MM.1S (cell line): ENCODE measurements around the gene SH3BP4.

Experiments used
- DNase-seq: peaks from one replicate; pipeline ENCODE4 v3.0.0-alpha.2; 2015
- H2AFZ ChIP-seq: fragments of 300-600 bp; sonication (generic); 2 replicates; pipeline ENCODE4 v1.6.0; 2016; ENCODE audit warnings: antibody characterized with exemption, low read length
- H3F3A ChIP-seq: fragments of 300-600 bp; sonication (generic); 2 replicates; pipeline ENCODE4 v1.6.1; 2016; ENCODE audit warnings: mild to moderate bottlenecking, antibody characterized with exemption, low read length, moderate library complexity, mixed read lengths; ENCODE audit not compliant: insufficient read depth
- H3K27ac ChIP-seq: fragments of 300-600 bp; sonication (generic); 2 replicates; pipeline ENCODE4 v1.5.1; 2016; ENCODE audit warnings: mild to moderate bottlenecking, low read length
- H3K27me3 ChIP-seq: fragments of 300-600 bp; sonication (generic); replicated peaks from 2 replicates; pipeline ENCODE4 v1.6.0; 2016; ENCODE audit warnings: low read length; ENCODE audit not compliant: insufficient read depth
- H3K36me3 ChIP-seq: fragments of 300-600 bp; sonication (generic); replicated peaks from 2 replicates; pipeline ENCODE4 v1.6.1; 2016; ENCODE audit warnings: mild to moderate bottlenecking, low read length, mixed read lengths; ENCODE audit not compliant: insufficient read depth
- H3K4me1 ChIP-seq: fragments of 300-600 bp; sonication (generic); 2 replicates; pipeline ENCODE4 v1.6.1; 2016; ENCODE audit warnings: low read length, mixed read lengths
- H3K4me2 ChIP-seq: fragments of 300-600 bp; sonication (generic); 2 replicates; pipeline ENCODE4 v1.6.0; 2016; ENCODE audit warnings: low read depth, low read length
- H3K4me3 ChIP-seq: fragments of 300-600 bp; sonication (generic); 2 replicates; pipeline ENCODE4 v1.5.1; 2016; ENCODE audit warnings: low read length, mixed read lengths
- H3K79me2 ChIP-seq: fragments of 300-600 bp; sonication (generic); 2 replicates; pipeline ENCODE4 v1.6.1; 2016; ENCODE audit warnings: mixed run types, low read length, mixed read lengths
- H3K9ac ChIP-seq: fragments of 300-600 bp; sonication (generic); 2 replicates; pipeline ENCODE4 v1.6.1; 2016; ENCODE audit warnings: low read length, mixed read lengths
- H3K9me2 ChIP-seq: fragments of 300-600 bp; sonication (generic); replicated peaks from 2 replicates; pipeline ENCODE4 v1.6.1; 2016; ENCODE audit warnings: mild to moderate bottlenecking, low read length, mixed read lengths; ENCODE audit not compliant: insufficient read depth
- H3K9me3 ChIP-seq: fragments of 300-600 bp; sonication (generic); replicated peaks from 2 replicates; pipeline ENCODE4 v1.6.1; 2016; ENCODE audit warnings: mild to moderate bottlenecking, low read length, mixed read lengths; ENCODE audit not compliant: insufficient read depth
- H4K20me1 ChIP-seq: fragments of 300-600 bp; sonication (generic); 2 replicates; pipeline ENCODE4 v1.6.1; 2016; ENCODE audit warnings: mild to moderate bottlenecking, low read length, moderate library complexity, mixed read lengths; ENCODE audit not compliant: insufficient read depth
- CTCF ChIP-seq: fragments of 300-600 bp; sonication (generic); IDR thresholded peaks from 2 replicates; pipeline ENCODE4 v1.5.1; 2016; ENCODE audit warnings: antibody characterized with exemption, low read length, mixed read lengths
- EZH2 ChIP-seq: fragments of 300-600 bp; sonication (generic); optimal IDR thresholded peaks from 2 replicates; pipeline ENCODE3; 2017; ENCODE audit warnings: low read depth, mild to moderate bottlenecking, antibody characterized with exemption, low read length, mixed read lengths
- EZH2phosphoT487 ChIP-seq: fragments of 300-600 bp; sonication (generic); IDR thresholded peaks from 2 replicates; pipeline ENCODE4 v1.6.1; 2018; ENCODE audit warnings: antibody characterized with exemption, low read length

Gene SH3BP4

GRCh38 chr2:234989183-234989701, 37.4 kb downstream of the SH3BP4 start:
- H2AFZ ChIP-seq = no peak overlapping the region
- H3K4me2 ChIP-seq = no peak overlapping the region
- DNase-seq = no peak
- no peak overlapping the region for H3K9ac ChIP-seq
- no peaks in the 10 kb centered on the region for H3K27me3 ChIP-seq
- H3K9me2 ChIP-seq = no peaks in the 10 kb centered on the region
- no peaks in the 10 kb centered on the region; the same call in 1 of the 2 replicates for H3K79me2 ChIP-seq
- H3K27ac ChIP-seq = no peak overlapping the region
- H3K36me3 ChIP-seq = no peaks in the 10 kb centered on the region
- no peak overlapping the region for H3K4me3 ChIP-seq
- peaks cover 10% of the 10 kb centered on the region for H3K4me1 ChIP-seq
- no peaks in the 10 kb centered on the region for H3K9me3 ChIP-seq
- no peak for TF ChIP-seq EZH2phosphoT487
- no peak for TF ChIP-seq EZH2
- TF ChIP-seq CTCF = no peak
- H4K20me1 ChIP-seq = no peaks in the 10 kb centered on the region
- peaks cover 13% of the 10 kb centered on the region for H3F3A ChIP-seq

GRCh38 chr2:234990300-234990699, 38.5 kb downstream of the SH3BP4 start:
- no peaks in the 10 kb centered on the region for H4K20me1 ChIP-seq
- no peak for TF ChIP-seq EZH2
- no peak for TF ChIP-seq EZH2phosphoT487
- no peak for TF ChIP-seq CTCF

GRCh38 chr2:234991290-234991689, 39.5 kb downstream of the SH3BP4 start:
- Histone ChIP-seq H3K4me2 (no peak overlapping the region), H3K36me3 (no peaks in the 10 kb centered on the region), H3K4me3 (no peak overlapping the region)

More at GRCh38 chr2:234990300-234990699, 38.5 kb downstream of the SH3BP4 start:
- Histone ChIP-seq H3K4me3 (no peak overlapping the region), H3K27ac (no peak overlapping the region), H2AFZ (no peak overlapping the region), H3F3A (peaks cover 14% of the 10 kb centered on the region), H3K4me2 (no peak overlapping the region), H3K9ac (no peak overlapping the region), H3K9me3 (no peaks in the 10 kb centered on the region), H3K27me3 (no peaks in the 10 kb centered on the region), H3K79me2 (no peaks in the 10 kb centered on the region; the same call in 1 of the 2 replicates), H3K36me3 (no peaks in the 10 kb centered on the region), H3K4me1 (peaks cover 15% of the 10 kb centered on the region), H3K9me2 (no peaks in the 10 kb centered on the region)
- DNase-seq = no peak

More at GRCh38 chr2:234991290-234991689, 39.5 kb downstream of the SH3BP4 start:
- H3K27ac ChIP-seq = no peak overlapping the region
- peaks cover 15% of the 10 kb centered on the region for H3K4me1 ChIP-seq
- H3K9me3 ChIP-seq = no peaks in the 10 kb centered on the region
- H3K9ac ChIP-seq = no peak overlapping the region
- H3K27me3 ChIP-seq = no peaks in the 10 kb centered on the region
- DNase-seq = no peak
- no peak for TF ChIP-seq CTCF
- no peak for TF ChIP-seq EZH2
- no peak for TF ChIP-seq EZH2phosphoT487
- peaks cover 14% of the 10 kb centered on the region for H3F3A ChIP-seq
- H2AFZ ChIP-seq = no peak overlapping the region
- H3K79me2 ChIP-seq = no peaks in the 10 kb centered on the region; the same call in 1 of the 2 replicates
- no peaks in the 10 kb centered on the region for H4K20me1 ChIP-seq
- H3K9me2 ChIP-seq = no peaks in the 10 kb centered on the region
